AG20443 (cell line): ENCODE data around the gene REXO5.

Experiments used
- DNase-seq: peaks from one replicate; pipeline ENCODE4 v3.0.0; 2012; ENCODE audit warnings: low spot score, mixed read lengths

Gene REXO5

GRCh38 chr16:20871941-20872815 is 65.9 kb downstream of the REXO5 start:
- no peak for DNase-seq

GRCh38 chr16:20873331-20873730 is 67.0 kb downstream of the REXO5 start:
- no peak for DNase-seq

GRCh38 chr16:20874088-20874581 is 67.8 kb downstream of the REXO5 start:
- no peak for DNase-seq

- no peak for DNase-seq
Observed at GRCh38 chr16:20875355-20875650, 69.0 kb downstream of the REXO5 start.

- DNase-seq = no peak
Observed at GRCh38 chr16:20878682-20879147, 72.4 kb downstream of the REXO5 start.

- peak; percentile 49 for DNase-seq
Observed at GRCh38 chr16:20879175-20880040, 73.1 kb downstream of the REXO5 start.

- DNase-seq = no peak
Observed at GRCh38 chr16:20880867-20881502, 74.7 kb downstream of the REXO5 start.

GRCh38 chr16:20881503-20881878 is 75.2 kb downstream of the REXO5 start:
- DNase-seq = no peak

- no peak for DNase-seq
Observed at GRCh38 chr16:20883554-20884239, 77.4 kb downstream of the REXO5 start.

- DNase-seq = no peak
Observed at GRCh38 chr16:20884240-20884556, 77.9 kb downstream of the REXO5 start.

- DNase-seq = no peak
Observed at GRCh38 chr16:20886320-20886719, 80.0 kb downstream of the REXO5 start.

GRCh38 chr16:20887207-20887606 is 80.9 kb downstream of the REXO5 start:
- no peak for DNase-seq

GRCh38 chr16:20889625-20890275 is 83.4 kb downstream of the REXO5 start:
- DNase-seq = no peak

GRCh38 chr16:20894388-20894787 is 88.1 kb downstream of the REXO5 start:
- no peak for DNase-seq

GRCh38 chr16:20897253-20897897 is 91.0 kb downstream of the REXO5 start:
- peak; percentile 21 for DNase-seq

GRCh38 chr16:20897922-20898321 is 91.6 kb downstream of the REXO5 start:
- DNase-seq = no peak

GRCh38 chr16:20899071-20899470 is 92.7 kb downstream of the REXO5 start:
- peak; percentile 66 for DNase-seq
